Measurements from ENCODE around the gene AIPL1. TPM values are rescaled to one million over a fixed set of nuclear protein-coding genes. Genes with fewer than 3 reads are reported as not detected.
A peak's percentile ranks its signal among the peaks of the same experiment; 100 is the strongest.

The AIPL1 gene
- total RNA-seq, 2 donors from 2014 or later = not detected

- ATAC-seq (no peak), DNase-seq (no peak)
- 65 to 76% methylated on average over 6 of the region's 6 CpGs for WGBS, 2 donors
- H3K36me3 ChIP-seq (replicated peaks in 1 of 2; ENCODE audit: insufficient read depth in 1 of 2, low read depth in 2 of 2) = no peaks in the 10 kb centered on the region
- intact Hi-C loops (cut with DNase I) = loop anchor here (10.0 kb wide), 1 partner anchor 64 kb away; the partner anchor contains the start of gene PIMREG
- H3K4me3 ChIP-seq = no peak overlapping the region
- no peaks in the 10 kb centered on the region for H3K4me1 ChIP-seq
- no peaks in the 10 kb centered on the region for H3K27me3 ChIP-seq
- no peak for TF ChIP-seq CTCF (IDR thresholded peaks at IDR 0.05)
- TF ChIP-seq POLR2A (IDR thresholded peaks at IDR 0.05) = no peak
- H3K27ac ChIP-seq = no peak overlapping the region
- no peaks in the 10 kb centered on the region for H3K9me3 ChIP-seq
Observed at GRCh38 chr17:6380915-6381438, 53.9 kb downstream of the AIPL1 start.

- no peaks in the 10 kb centered on the region for H3K36me3 ChIP-seq (replicated peaks in 1 of 2; ENCODE audit: insufficient read depth in 1 of 2, low read depth in 2 of 2)
- H3K27ac ChIP-seq = no peak overlapping the region
- DNase-seq = no peak
- 51 to 59% methylated on average over 3 of the region's 3 CpGs for WGBS, 2 donors
- no peaks in the 10 kb centered on the region for H3K9me3 ChIP-seq
- no peaks in the 10 kb centered on the region for H3K4me1 ChIP-seq
- no peaks in the 10 kb centered on the region for H3K27me3 ChIP-seq
- H3K4me3 ChIP-seq = no peak overlapping the region
- ATAC-seq = no peak
- intact Hi-C loops (cut with DNase I) = no loop called here
- no peak for TF ChIP-seq CTCF (IDR thresholded peaks at IDR 0.05)
- TF ChIP-seq POLR2A (IDR thresholded peaks at IDR 0.05) = no peak
Observed at GRCh38 chr17:6377906-6378305, 57.0 kb downstream of the AIPL1 start.

GRCh38 chr17:6376931-6377361 lies 58.0 kb downstream of the AIPL1 start:
- H3K4me3 ChIP-seq = no peak overlapping the region
- no peaks in the 10 kb centered on the region for H3K4me1 ChIP-seq
- WGBS, 2 donors = 11 to 23% methylated on average over 11 of the region's 11 CpGs
- H3K27me3 ChIP-seq = no peaks in the 10 kb centered on the region
- ATAC-seq (no peak), DNase-seq (peak in 1 of 4 donors; percentile 21)
- no peaks in the 10 kb centered on the region for H3K9me3 ChIP-seq
- TF ChIP-seq CTCF (IDR thresholded peaks at IDR 0.05) = no peak
- no peak for TF ChIP-seq POLR2A (IDR thresholded peaks at IDR 0.05)
- intact Hi-C loops (cut with DNase I) = no loop called here
- no peak overlapping the region for H3K27ac ChIP-seq
- H3K36me3 ChIP-seq (replicated peaks in 1 of 2; ENCODE audit: insufficient read depth in 1 of 2, low read depth in 2 of 2) = no peaks in the 10 kb centered on the region

- no peaks in the 10 kb centered on the region for H3K27me3 ChIP-seq
- DNase-seq = peak in 3 of 4 donors; percentile 23 to 32 (median 27)
- H3K4me3 ChIP-seq = no peak overlapping the region
- H3K9me3 ChIP-seq = no peaks in the 10 kb centered on the region
- TF ChIP-seq POLR2A (IDR thresholded peaks at IDR 0.05) = no peak
- no peak for TF ChIP-seq CTCF (IDR thresholded peaks at IDR 0.05)
- intact Hi-C loops (cut with DNase I) = no loop called here
- 5 to 8% methylated on average over 5 to 14 of the region's 14 CpGs for WGBS, 2 donors
- H3K36me3 ChIP-seq (replicated peaks in 1 of 2; ENCODE audit: insufficient read depth in 1 of 2, low read depth in 2 of 2) = no peaks in the 10 kb centered on the region
- H3K4me1 ChIP-seq = no peaks in the 10 kb centered on the region
- H3K27ac ChIP-seq = no peak overlapping the region
- no peak for ATAC-seq
Observed at GRCh38 chr17:6374761-6375312, 60.1 kb downstream of the AIPL1 start.

GRCh38 chr17:6374271-6374691 lies 60.6 kb downstream of the AIPL1 start:
- intact Hi-C loops (cut with DNase I) = no loop called here
- WGBS, 2 donors = 1 to 2% methylated on average over 2 of the region's 2 CpGs
- no peak for TF ChIP-seq CTCF (IDR thresholded peaks at IDR 0.05)
- TF ChIP-seq POLR2A (IDR thresholded peaks at IDR 0.05) = no peak
- ATAC-seq (no peak), DNase-seq (no peak)
- H3K9me3 ChIP-seq = no peaks in the 10 kb centered on the region
- no peaks in the 10 kb centered on the region for H3K4me1 ChIP-seq
- no peak overlapping the region for H3K27ac ChIP-seq
- no peak overlapping the region for H3K4me3 ChIP-seq
- no peaks in the 10 kb centered on the region for H3K27me3 ChIP-seq
- H3K36me3 ChIP-seq (replicated peaks in 1 of 2; ENCODE audit: insufficient read depth in 1 of 2, low read depth in 2 of 2) = no peaks in the 10 kb centered on the region
